ENCODE data around the gene PIN1.

PIN1 gene

GRCh38 chr19:9835507-9835949 lies 410 bp downstream of the PIN1 start:
- TF ChIP-seq FOXP2 (optimal IDR thresholded peaks at IDR 0.05; ENCODE audit: borderline replicate concordance, extremely low read depth, extremely low read length, insufficient read depth) = no peak
- TF ChIP-seq REST (IDR thresholded peaks at IDR 0.05; ENCODE audit: insufficient read depth in 1 of 2, low read depth in 2 of 2, low read length in 2 of 2) = no peak
- no peak; the same call in 1 of the 2 replicates for TF ChIP-seq POLR2AphosphoS5 (IDR thresholded peaks at IDR 0.05; ENCODE audit: low read depth, low read length)
- no peak for TF ChIP-seq TAF1 (IDR thresholded peaks at IDR 0.05; ENCODE audit: borderline replicate concordance, insufficient read depth, low read length)
- TF ChIP-seq SIN3A (IDR thresholded peaks at IDR 0.05; ENCODE audit: borderline replicate concordance, insufficient read depth, low read length) = no peak

GRCh38 chr19:9836021-9836420 lies 903 bp downstream of the PIN1 start:
- no peak for TF ChIP-seq FOXP2 (optimal IDR thresholded peaks at IDR 0.05; ENCODE audit: borderline replicate concordance, extremely low read depth, extremely low read length, insufficient read depth)
- TF ChIP-seq REST (IDR thresholded peaks at IDR 0.05; ENCODE audit: insufficient read depth in 1 of 2, low read depth in 2 of 2, low read length in 2 of 2) = no peak
- no peak; the same call in 1 of the 2 replicates for TF ChIP-seq POLR2AphosphoS5 (IDR thresholded peaks at IDR 0.05; ENCODE audit: low read depth, low read length)
- no peak for TF ChIP-seq SIN3A (IDR thresholded peaks at IDR 0.05; ENCODE audit: borderline replicate concordance, insufficient read depth, low read length)
- no peak for TF ChIP-seq TAF1 (IDR thresholded peaks at IDR 0.05; ENCODE audit: borderline replicate concordance, insufficient read depth, low read length)

GRCh38 chr19:9838324-9838723 lies 3.2 kb downstream of the PIN1 start:
- TF ChIP-seq REST (IDR thresholded peaks at IDR 0.05; ENCODE audit: insufficient read depth in 1 of 2, low read depth in 2 of 2, low read length in 2 of 2) (no peak), FOXP2 (optimal IDR thresholded peaks at IDR 0.05; ENCODE audit: borderline replicate concordance, extremely low read depth, extremely low read length, insufficient read depth) (no peak), POLR2AphosphoS5 (IDR thresholded peaks at IDR 0.05; ENCODE audit: low read depth, low read length) (no peak), SIN3A (IDR thresholded peaks at IDR 0.05; ENCODE audit: borderline replicate concordance, insufficient read depth, low read length) (no peak), TAF1 (IDR thresholded peaks at IDR 0.05; ENCODE audit: borderline replicate concordance, insufficient read depth, low read length) (no peak)

- no peak for TF ChIP-seq FOXP2 (optimal IDR thresholded peaks at IDR 0.05; ENCODE audit: borderline replicate concordance, extremely low read depth, extremely low read length, insufficient read depth)
- no peak for TF ChIP-seq POLR2AphosphoS5 (IDR thresholded peaks at IDR 0.05; ENCODE audit: low read depth, low read length)
- no peak for TF ChIP-seq TAF1 (IDR thresholded peaks at IDR 0.05; ENCODE audit: borderline replicate concordance, insufficient read depth, low read length)
- no peak for TF ChIP-seq REST (IDR thresholded peaks at IDR 0.05; ENCODE audit: insufficient read depth in 1 of 2, low read depth in 2 of 2, low read length in 2 of 2)
- no peak for TF ChIP-seq SIN3A (IDR thresholded peaks at IDR 0.05; ENCODE audit: borderline replicate concordance, insufficient read depth, low read length)
Observed at GRCh38 chr19:9839415-9839814, 4.3 kb downstream of the PIN1 start.

Measured in PFSK-1 (cell line).